PC-9 (cell line): ENCODE results near the gene PPM1H. TPM values are rescaled to one million over a fixed set of nuclear protein-coding genes. Genes with fewer than 3 reads are reported as not detected.
"Not testable (repeated sequence)": the region's sequence is repeated elsewhere in the genome, so short reads cannot be mapped to it uniquely, and the experiment has no call there.

Experiments used
- BruUV-seq: library from RNA; stranded (reverse); fragments of 400-500 nt; replicated peaks from 2 replicates; lab custom pipeline; 2021; lab: Mats Ljungman, UMichigan
- CTCF ChIA-PET: fragments of 300-600 bp; sonication (Branson Sonifier 250); formaldehyde crosslinking; loops from one replicate; lab custom pipeline; 2022; ENCODE audit warnings: antibody characterized with exemption; lab: Charles Lee
- POLR2A ChIA-PET: fragments of 300-600 bp; sonication (Branson Sonifier 250); formaldehyde crosslinking; loops from one replicate; lab custom pipeline; 2022; ENCODE audit warnings: antibody characterized with exemption; ENCODE audit not compliant: unreplicated experiment; lab: Charles Lee
- DNase-seq, 2 experiments: peaks; one replicate each; pipeline versions ENCODE4 v3.0.0 to v3.0.0-alpha.2; 2015 to 2022; ENCODE audit warnings: mixed read lengths in 1 of 2
- H2AFZ ChIP-seq: fragments of 200-600 bp; sonication (generic); 2 replicates; pipeline ENCODE4 v1.8.1; 2017; ENCODE audit warnings: antibody characterized with exemption
- H3F3A ChIP-seq: fragments of 200-600 bp; sonication (generic); 2 replicates; pipeline ENCODE4 v1.8.1; 2017; ENCODE audit warnings: antibody characterized with exemption, mild to moderate bottlenecking, low read depth; ENCODE audit not compliant: insufficient read depth
- H3K27ac ChIP-seq: fragments of 200-600 bp; sonication (generic); 2 replicates; pipeline ENCODE4 v1.6.1; 2016; ENCODE audit warnings: mixed run types
- H3K27me3 ChIP-seq: fragments of 200-600 bp; sonication (generic); 2 replicates; pipeline ENCODE4 v1.6.1; 2016; ENCODE audit warnings: low read depth, mixed run types; ENCODE audit not compliant: insufficient read depth
- H3K36me3 ChIP-seq: fragments of 200-600 bp; sonication (generic); 2 replicates; pipeline ENCODE4 v1.6.1; 2016; ENCODE audit warnings: low read depth, mixed run types
- H3K4me1 ChIP-seq: fragments of 200-600 bp; sonication (generic); replicated peaks from 2 replicates; pipeline ENCODE4 v1.6.1; 2016; ENCODE audit warnings: mixed run types; ENCODE audit not compliant: insufficient read depth
- H3K4me2 ChIP-seq: fragments of 200-600 bp; sonication (generic); 2 replicates; pipeline ENCODE4 v1.6.1; 2017; ENCODE audit warnings: mixed run types
- H3K4me3 ChIP-seq: fragments of 200-600 bp; sonication (generic); 2 replicates; pipeline ENCODE4 v1.6.1; 2016; ENCODE audit warnings: mixed run types
- H3K79me2 ChIP-seq: fragments of 200-600 bp; sonication (generic); 2 replicates; pipeline ENCODE4 v1.6.1; 2017; ENCODE audit warnings: low read depth, mixed run types
- H3K9me2 ChIP-seq: fragments of 200-600 bp; sonication (generic); 2 replicates; pipeline ENCODE4 v1.8.1; 2017; ENCODE audit warnings: mild to moderate bottlenecking; ENCODE audit not compliant: insufficient read depth
- H3K9me3 ChIP-seq: fragments of 200-600 bp; sonication (generic); 2 replicates; pipeline ENCODE4 v1.8.1; 2016; ENCODE audit warnings: low read depth; ENCODE audit not compliant: insufficient read depth
- H4K20me1 ChIP-seq: fragments of 200-600 bp; sonication (generic); 2 replicates; pipeline ENCODE4 v1.8.1; 2017; ENCODE audit not compliant: insufficient read depth
- EZH2 ChIP-seq: fragments of 200-600 bp; sonication (generic); IDR thresholded peaks from 2 replicates; pipeline ENCODE4 v1.8.0; 2017; ENCODE audit warnings: antibody characterized with exemption, low read depth
- intact Hi-C: fragments of 100-400 bp; cut with micrococcal nuclease; formaldehyde crosslinking; loops from one replicate; pipeline ENCODE4 v1.10.0; 2022; ENCODE audit not compliant: unreplicated experiment
- total RNA-seq: library from RNA; stranded (reverse); gene quantifications from 2 replicates; pipeline ENCODE4 v1.2.3, GENCODE V29; 2021
- TF ChIP-seq, protein P1 (sequence below): fragments of 200-600 bp; sonication (generic); conservative IDR thresholded peaks from 2 replicates; pipeline ENCODE4 v1.6.1; 2017; ENCODE audit warnings: mixed run types, antibody characterized with exemption, mild to moderate bottlenecking, moderate library complexity

PPM1H gene
- total RNA-seq, 1 experiment from 2014 or later: 11.4 TPM

- CTCF ChIA-PET: no interaction called here
- POLR2A ChIA-PET: no interaction called here
- peaks cover 11% of the 10 kb centered on the region for H3K4me1 ChIP-seq
- H4K20me1 ChIP-seq: no peaks in the 10 kb centered on the region
- no peaks in the 10 kb centered on the region for H3K79me2 ChIP-seq
- H3K4me2 ChIP-seq: 0 out of 2 replicates have a peak overlapping the region, but pooled peaks have one; percentile 22
- H3K27me3 ChIP-seq: no peaks in the 10 kb centered on the region
- H3F3A ChIP-seq: no peaks in the 10 kb centered on the region
- no peaks in the 10 kb centered on the region for H3K36me3 ChIP-seq
- no peak overlapping the region for H3K4me3 ChIP-seq
- TF ChIP-seq, protein P1, sequence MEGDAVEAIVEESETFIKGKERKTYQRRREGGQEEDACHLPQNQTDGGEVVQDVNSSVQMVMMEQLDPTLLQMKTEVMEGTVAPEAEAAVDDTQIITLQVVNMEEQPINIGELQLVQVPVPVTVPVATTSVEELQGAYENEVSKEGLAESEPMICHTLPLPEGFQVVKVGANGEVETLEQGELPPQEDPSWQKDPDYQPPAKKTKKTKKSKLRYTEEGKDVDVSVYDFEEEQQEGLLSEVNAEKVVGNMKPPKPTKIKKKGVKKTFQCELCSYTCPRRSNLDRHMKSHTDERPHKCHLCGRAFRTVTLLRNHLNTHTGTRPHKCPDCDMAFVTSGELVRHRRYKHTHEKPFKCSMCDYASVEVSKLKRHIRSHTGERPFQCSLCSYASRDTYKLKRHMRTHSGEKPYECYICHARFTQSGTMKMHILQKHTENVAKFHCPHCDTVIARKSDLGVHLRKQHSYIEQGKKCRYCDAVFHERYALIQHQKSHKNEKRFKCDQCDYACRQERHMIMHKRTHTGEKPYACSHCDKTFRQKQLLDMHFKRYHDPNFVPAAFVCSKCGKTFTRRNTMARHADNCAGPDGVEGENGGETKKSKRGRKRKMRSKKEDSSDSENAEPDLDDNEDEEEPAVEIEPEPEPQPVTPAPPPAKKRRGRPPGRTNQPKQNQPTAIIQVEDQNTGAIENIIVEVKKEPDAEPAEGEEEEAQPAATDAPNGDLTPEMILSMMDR: no peak
- no peak for TF ChIP-seq EZH2
- no peaks in the 10 kb centered on the region for H3K9me3 ChIP-seq
- BruUV-seq: no TSS peak
- intact Hi-C loops: no loop called here
- H3K27ac ChIP-seq: no peak overlapping the region
- no peaks in the 10 kb centered on the region for H3K9me2 ChIP-seq
- no peak for DNase-seq
- no peak overlapping the region for H2AFZ ChIP-seq
Measured at GRCh38 chr12:62760779-62761178, 174.2 kb downstream of the PPM1H start.

DNA sequence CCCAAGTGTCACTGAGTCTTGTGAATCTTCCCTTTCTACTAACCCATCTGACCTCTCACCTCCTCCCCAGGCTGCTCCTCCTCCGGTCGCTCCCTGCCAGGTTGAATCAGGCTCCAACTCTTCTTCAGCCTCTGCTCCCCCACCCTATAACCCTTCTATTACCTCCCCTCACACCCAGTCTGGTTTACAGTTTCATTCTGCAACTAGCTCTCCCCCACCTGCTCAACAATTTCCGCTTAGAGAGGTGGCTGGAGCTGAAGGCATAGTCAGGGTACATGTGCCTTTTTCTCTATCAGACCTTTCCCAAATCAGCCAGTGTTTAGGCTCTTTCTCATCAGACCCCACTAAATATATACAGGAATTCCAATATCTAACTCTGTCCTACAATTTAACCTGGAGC is 174.6 kb downstream of the PPM1H start:
- CTCF ChIA-PET, H2AFZ ChIP-seq, H3K4me3 ChIP-seq, H3K27ac ChIP-seq, H3K36me3 ChIP-seq, intact Hi-C loops, BruUV-seq, H3K79me2 ChIP-seq, DNase-seq, H3K9me3 ChIP-seq, POLR2A ChIA-PET, H3K27me3 ChIP-seq, H3F3A ChIP-seq, H4K20me1 ChIP-seq, H3K9me2 ChIP-seq: not testable (repeated sequence)
- 0 out of 2 replicates have a peak overlapping the region, but pooled peaks have one; percentile 22 for H3K4me2 ChIP-seq
- peaks cover 11% of the 10 kb centered on the region for H3K4me1 ChIP-seq

DNA sequence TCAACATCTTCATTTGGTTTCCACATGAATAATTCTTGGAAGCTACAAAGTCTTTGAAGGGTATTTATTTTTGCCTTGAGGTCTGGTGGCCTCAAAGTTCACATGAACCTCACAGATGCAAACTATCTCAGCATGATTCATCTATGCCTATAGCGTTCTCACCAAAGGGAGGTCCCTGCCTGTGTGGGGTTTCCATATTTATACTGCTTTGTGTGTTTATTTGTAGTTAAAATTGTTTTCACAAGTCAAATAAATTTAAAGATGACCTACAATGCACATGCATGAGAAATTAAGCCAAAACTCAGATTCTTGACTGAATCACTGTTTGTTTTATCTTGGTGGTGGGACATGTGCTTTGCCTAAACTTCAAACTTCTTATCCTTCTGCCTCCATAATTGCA is 176.7 kb downstream of the PPM1H start:
- H3K9me2 ChIP-seq: no peaks in the 10 kb centered on the region
- H2AFZ ChIP-seq: no peak overlapping the region
- H3K4me3 ChIP-seq: no peak overlapping the region
- no peak overlapping the region for H3K4me2 ChIP-seq
- BruUV-seq: no TSS peak
- peaks cover 11% of the 10 kb centered on the region for H3K4me1 ChIP-seq
- no peaks in the 10 kb centered on the region for H3F3A ChIP-seq
- H3K27me3 ChIP-seq: no peaks in the 10 kb centered on the region
- no peaks in the 10 kb centered on the region for H3K79me2 ChIP-seq
- TF ChIP-seq, protein P1: no peak
- no peak for TF ChIP-seq EZH2
- H3K9me3 ChIP-seq: no peaks in the 10 kb centered on the region
- no peaks in the 10 kb centered on the region for H4K20me1 ChIP-seq
- no peak overlapping the region for H3K27ac ChIP-seq
- POLR2A ChIA-PET: no interaction called here
- no peaks in the 10 kb centered on the region for H3K36me3 ChIP-seq
- intact Hi-C loops: no loop called here
- no peak for DNase-seq
- CTCF ChIA-PET: no interaction called here

DNA sequence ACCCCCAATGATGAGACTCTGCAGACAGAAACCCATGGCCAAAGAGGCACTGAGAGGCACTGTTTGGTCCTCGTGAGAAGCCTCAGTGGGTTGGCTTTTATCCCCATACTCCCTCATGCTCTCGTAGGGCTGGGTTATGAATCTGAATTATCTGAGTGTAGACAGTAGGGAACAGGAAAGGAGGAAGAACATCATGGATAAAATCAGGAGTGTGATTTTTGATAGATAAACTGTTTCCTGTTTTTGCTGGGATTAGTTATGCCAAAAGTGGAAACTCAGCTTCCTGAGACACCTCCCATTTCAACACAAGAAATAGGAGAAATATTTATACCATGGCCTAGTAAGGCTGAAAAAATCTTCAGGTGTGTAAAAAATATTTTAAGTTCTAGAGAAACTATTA is 177.9 kb downstream of the PPM1H start:
- no TSS peak for BruUV-seq
- no peaks in the 10 kb centered on the region for H3K9me2 ChIP-seq
- H3K4me3 ChIP-seq: no peak overlapping the region
- H3K36me3 ChIP-seq: no peaks in the 10 kb centered on the region
- H3F3A ChIP-seq: peaks cover 5% of the 10 kb centered on the region; the same call in 1 of the 2 replicates
- H3K4me1 ChIP-seq: peaks cover 16% of the 10 kb centered on the region
- no peak overlapping the region for H2AFZ ChIP-seq
- H4K20me1 ChIP-seq: no peaks in the 10 kb centered on the region
- CTCF ChIA-PET: no interaction called here
- intact Hi-C loops: no loop called here
- no peaks in the 10 kb centered on the region for H3K79me2 ChIP-seq
- H3K4me2 ChIP-seq: no peak overlapping the region
- no peak overlapping the region for H3K27ac ChIP-seq
- no peak for TF ChIP-seq EZH2
- TF ChIP-seq, protein P1: no peak
- no peaks in the 10 kb centered on the region for H3K9me3 ChIP-seq
- no peaks in the 10 kb centered on the region for H3K27me3 ChIP-seq
- POLR2A ChIA-PET: interaction anchor here (0.6 kb wide), 1 partner anchor 110 kb away, joined by 8 read pairs; no protein-coding TSS in a partner anchor
- DNase-seq: no peak
